ENCODE data around the gene CD70.
"Not testable (repeated sequence)": the region's sequence is repeated elsewhere in the genome, so short reads cannot be mapped to it uniquely, and the experiment has no call there.

Gene CD70, protein sequence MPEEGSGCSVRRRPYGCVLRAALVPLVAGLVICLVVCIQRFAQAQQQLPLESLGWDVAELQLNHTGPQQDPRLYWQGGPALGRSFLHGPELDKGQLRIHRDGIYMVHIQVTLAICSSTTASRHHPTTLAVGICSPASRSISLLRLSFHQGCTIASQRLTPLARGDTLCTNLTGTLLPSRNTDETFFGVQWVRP

DNA sequence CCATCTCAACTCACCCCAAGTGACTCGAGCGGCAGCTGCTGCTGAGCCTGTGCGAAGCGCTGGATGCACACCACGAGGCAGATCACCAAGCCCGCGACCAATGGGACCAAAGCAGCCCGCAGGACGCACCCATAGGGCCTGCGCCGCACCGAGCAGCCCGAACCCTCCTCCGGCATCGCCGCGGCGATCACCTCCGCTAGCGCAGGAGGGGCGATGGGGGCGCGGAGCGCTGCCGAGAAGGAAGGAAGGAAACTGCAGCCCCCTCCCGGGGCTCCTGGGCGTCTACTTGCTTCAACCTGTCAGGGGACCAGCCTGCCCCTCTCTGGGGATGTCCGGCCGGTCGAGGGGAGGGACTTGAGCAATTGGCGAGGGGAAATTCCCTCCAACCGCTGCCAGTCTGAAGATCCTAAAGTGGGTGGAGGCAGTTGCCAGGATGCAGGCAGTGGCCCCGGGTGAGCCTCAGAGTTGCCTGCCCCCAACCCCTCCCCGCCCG, at the start of gene CD70:
Gene CD70, minus strand, starts transcription at position 324 of the 493 bp plus-strand sequence. Its CDS starts 148 bp downstream, at position 176.
- DNase-seq (ENCODE audit: low read depth in 3 of 3, low spot score in 1 of 3), result peak in 1 of 3 donors; percentile 18

DNA sequence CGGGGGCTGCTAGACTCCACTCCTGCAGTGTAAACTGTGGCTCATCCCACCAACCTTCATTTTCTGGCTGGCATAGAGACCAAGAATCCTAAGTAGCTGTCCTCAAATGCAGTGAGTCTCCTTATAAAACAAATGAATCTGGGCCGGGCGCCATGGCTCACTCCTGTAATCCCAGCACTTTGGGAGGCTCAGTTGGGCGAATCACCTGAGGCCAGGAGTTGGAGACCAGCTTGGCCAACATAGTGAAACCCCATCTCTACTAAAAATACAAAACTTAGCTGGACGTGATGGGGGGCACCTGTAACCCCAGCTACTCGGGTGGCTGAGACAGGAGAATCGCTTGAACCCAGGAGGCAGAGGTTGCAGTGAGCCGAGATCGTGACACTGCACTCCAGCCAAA, 49.4 kb upstream of the CD70 start:
- not testable (repeated sequence) for DNase-seq (ENCODE audit: low read depth in 3 of 3, low spot score in 1 of 3)

DNA sequence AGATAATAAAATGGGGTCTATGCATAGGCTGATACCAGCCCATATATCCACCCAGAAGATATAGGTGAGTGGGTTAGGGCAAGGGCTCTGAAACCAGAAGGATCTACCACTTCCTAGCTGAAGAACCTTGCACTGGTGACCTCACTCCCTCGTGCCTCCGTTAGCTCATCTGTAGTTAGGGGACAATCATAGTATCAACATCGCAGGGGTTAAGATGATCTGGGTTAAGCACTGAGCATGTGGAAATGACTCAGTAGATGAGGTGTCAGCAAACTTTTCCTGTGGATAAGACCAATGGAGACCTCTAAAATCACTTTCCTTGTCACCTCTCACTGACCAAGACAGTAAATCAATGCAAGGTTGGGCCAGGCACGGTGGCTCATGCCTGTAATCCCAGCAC, 48.5 kb upstream of the CD70 start:
- no peak for DNase-seq (ENCODE audit: low read depth in 3 of 3, low spot score in 1 of 3)

DNA sequence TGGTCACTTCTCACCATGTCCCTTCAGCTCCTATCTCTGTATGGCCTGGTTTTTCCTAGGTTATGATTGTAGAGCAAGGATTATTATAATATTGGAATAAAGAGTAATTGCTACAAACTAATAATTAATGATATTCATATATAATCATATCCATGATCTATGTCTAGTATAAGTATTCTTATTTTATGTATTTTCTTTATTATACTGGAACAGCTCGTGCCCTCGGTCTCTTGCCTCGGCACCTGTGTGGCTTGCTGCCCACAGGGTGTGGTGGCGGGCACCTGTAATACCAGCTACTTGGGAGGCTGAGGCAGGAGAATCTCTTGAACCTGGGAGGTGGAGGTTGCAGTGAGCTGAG, 42.5 kb upstream of the CD70 start:
- DNase-seq (ENCODE audit: low read depth in 3 of 3, low spot score in 1 of 3), result not testable (repeated sequence)

DNA sequence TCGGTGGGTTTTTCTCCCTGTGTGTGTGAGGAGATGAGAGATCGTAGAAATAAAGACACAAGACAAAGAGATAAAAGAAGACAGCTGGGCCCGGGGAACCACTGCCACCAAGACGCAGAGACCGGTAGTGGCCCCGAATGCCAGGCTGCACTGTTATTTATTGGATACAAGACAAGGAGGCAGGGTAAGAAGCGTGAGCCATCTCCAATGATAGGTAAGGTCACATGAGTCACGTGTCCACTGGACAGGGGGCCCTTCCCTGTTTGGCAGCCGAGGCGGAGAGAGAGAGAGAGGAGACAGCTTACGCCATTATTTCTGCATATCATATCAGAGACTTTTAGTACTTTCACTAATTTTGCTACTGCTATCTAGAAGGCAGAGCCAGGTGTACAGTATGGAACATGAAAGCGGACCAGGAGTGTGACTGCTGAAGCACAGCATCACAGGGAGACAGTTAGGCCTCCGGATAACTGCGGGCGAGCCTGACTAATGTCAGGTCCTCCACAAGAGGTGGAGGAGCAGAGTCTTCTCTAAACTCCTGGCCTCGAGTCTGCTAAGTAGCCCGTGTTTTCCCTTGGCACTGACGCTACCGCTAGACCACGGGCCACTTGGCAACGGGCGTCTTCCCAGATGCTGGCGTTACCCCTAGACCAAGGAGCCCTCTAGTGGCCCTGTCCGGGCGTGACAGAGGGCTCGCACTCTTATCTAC, 42.0 kb upstream of the CD70 start:
- DNase-seq (ENCODE audit: low read depth in 3 of 3, low spot score in 1 of 3), result peak in 1 of 3 donors; percentile 26

DNA sequence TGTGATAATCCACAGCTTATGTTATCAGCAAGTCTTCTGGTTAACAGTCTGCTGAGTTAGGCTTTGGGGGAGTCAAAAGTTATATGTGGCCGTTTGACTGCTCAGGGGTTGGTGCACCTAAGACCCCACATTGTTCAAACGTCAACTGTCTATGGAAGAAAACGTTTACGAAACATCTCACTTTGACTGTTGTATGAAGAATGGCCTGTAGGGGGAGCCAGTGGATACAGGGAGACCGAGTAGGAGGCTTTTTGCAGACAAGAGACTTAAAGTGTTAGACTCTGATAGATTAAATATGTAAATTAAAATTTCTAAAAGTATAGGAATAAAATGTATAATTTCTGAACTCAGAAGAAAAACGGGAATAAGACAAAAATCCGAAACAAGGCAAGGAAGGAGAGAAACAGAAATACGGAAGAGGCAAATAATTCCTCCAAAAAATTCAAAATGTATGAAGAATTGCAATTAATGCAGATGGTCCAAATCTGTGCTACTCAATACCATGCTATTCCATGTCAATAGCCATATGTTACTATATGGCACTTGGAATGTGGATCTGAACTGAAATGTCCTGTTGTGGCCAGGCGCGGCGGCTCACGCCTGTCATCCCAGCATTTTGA, 41.2 kb upstream of the CD70 start:
- peak; percentile 38 to 78 (median 74) for DNase-seq (ENCODE audit: low read depth in 3 of 3, low spot score in 1 of 3)

DNA sequence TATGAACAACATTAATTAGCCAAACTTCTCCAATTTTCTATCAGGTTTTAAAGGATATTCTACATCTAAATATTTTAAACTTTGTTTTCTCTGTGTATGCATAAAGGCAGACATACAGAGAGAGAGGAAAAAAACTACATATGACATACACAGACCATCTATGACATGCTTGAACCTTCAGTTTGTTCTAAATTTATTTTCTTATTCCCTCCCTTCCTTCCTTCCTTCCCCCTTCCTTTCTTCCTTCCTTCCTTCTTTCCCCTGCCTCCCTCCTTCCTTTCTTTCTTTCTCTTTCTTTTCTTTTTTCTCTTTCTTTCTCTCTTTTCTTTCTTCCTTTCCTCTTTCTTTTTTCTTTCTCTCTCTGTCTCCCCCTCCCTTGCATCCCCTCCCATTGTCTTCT, 35.8 kb upstream of the CD70 start:
- DNase-seq (ENCODE audit: low read depth in 3 of 3, low spot score in 1 of 3), result no peak

DNA sequence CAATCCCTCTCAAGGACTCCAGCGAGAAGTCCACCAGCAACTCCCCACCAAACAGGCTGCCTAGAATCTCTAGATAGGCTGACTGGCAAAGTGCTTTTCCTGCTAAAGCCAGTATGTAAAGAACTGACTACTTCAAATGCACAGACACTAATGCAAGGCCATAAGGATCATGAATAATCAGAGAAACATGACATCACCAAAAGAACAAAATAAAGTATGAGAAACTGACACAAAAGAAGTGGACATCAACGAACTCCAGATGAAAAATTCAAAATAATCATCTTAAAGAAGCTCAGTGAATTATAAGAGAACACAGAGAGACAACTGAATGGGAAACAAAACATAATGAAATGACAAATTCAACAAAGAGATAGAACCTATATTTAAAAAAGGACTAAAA, 26.4 kb upstream of the CD70 start:
- no peak for DNase-seq (ENCODE audit: low read depth in 3 of 3, low spot score in 1 of 3)

DNA sequence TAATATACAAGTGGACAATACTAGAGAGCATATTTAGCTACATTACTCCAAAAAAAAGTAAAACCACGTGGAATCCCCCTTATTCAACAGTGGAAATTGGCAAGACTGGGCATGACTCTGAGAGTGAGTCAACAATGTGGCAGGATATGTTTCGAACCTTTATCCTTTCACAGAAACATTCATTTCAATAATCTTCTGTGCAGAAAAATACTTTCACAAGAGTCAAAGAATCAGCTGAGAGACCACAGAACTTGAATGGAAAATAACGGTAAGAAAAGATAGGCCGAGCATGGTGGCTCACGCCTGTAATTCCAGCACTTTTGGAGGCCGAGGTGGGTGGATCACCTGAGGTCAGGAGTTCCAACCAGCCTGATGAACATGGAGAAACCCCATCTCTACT, 25.1 kb upstream of the CD70 start:
- DNase-seq (ENCODE audit: low read depth in 3 of 3, low spot score in 1 of 3), result no peak

DNA sequence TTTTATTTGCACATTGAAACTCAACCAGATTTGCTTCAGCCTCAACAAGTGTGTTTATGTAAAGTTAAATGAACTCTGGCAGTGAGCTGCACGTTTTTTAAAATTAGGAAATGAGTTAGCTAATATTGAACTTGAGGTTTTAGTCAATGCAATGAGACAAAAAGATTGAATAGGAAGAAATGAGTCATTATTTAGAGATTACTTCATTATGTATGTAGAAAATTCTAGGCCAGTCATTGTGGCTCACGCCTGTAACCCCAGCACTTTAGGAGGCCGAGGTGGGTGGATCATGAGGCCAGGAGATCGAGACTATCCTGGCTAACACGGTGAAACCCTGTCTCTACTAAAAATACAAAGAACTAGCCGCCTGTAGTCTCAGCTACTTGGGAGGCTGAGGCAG, 22.8 kb upstream of the CD70 start:
- DNase-seq (ENCODE audit: low read depth in 3 of 3, low spot score in 1 of 3), result no peak

DNA sequence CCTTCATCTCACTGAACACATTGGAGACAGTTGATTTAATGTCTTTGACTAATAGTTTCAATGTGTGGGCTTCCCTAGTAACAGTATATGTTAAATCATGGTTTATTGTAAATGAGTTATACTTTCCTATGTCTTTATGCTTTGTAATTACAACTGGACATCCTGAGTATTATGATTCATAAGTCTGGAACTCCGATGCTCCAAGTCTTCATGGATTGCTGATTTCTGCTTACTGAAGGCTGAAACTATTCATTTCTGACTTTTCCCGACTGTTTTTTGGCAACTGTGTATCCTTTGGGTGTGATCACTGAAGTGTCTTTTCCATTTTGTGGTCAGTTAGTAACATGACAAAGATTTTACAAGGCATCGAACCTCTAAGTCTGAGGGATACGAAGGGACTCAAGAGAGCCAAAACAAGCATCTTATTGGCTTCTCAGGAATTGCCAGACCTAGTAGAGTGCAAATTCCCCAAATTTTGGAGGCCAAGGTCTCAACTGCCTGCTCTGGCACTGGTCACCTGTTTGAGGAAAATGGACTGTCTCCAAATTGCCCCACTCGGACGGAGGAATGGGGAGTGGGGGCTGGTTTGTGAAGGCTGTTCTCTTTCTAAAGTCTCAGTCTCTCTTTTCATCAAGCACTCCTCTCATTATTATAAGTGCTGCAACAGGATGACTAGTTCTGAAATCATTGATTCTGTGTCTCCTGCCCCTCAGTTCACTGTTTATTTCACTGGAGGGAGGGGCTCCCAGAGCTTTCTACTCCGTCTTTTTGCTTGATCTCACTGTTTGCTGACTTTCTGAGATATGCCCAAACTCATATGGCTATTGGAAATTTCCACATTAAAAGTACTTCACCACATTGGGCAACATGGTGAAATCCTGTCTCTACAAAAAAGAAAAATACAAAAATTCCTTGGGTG, 20.2 kb upstream of the CD70 start:
- no peak for DNase-seq (ENCODE audit: low read depth in 3 of 3, low spot score in 1 of 3)

DNA sequence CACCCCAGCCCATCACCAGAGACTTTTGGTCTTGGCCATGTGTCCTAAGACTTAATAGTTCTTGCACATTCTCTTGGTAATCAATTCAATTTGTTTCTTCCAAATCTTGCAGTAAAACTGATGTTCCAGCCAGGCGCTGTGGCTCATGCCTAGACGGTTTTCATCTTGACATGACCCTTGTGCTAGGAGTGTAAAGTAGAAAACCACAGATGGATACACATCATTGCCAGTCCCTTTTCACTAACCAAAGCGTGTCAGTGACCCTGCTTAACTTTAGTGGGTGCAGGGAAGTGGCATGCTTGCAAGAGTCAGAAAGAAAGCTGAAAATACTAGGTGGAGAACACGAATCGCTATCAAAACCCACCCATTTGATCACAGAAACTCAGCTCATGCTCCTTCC, 18.0 kb upstream of the CD70 start:
- no peak for DNase-seq (ENCODE audit: low read depth in 3 of 3, low spot score in 1 of 3)

DNA sequence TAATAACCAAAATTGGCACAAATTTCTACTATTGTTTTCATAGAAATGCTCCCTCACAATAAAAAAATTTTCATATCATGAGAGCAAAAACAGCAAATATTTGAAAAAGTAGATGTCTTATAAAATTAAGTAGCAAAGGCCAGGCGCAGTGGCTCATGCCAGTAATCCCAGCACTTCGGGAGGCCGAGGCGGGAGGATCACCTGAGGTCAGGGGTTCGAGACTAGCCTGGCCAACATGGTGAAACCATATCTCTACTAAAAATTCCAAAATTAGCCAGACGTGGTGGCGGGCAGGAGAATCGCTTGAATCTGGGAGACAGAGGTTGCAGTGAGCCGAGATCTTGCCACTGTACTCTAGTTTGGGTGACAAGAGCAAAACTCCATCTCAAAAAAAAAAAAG, 17.2 kb upstream of the CD70 start:
- DNase-seq (ENCODE audit: low read depth in 3 of 3, low spot score in 1 of 3), result not testable (repeated sequence)

DNA sequence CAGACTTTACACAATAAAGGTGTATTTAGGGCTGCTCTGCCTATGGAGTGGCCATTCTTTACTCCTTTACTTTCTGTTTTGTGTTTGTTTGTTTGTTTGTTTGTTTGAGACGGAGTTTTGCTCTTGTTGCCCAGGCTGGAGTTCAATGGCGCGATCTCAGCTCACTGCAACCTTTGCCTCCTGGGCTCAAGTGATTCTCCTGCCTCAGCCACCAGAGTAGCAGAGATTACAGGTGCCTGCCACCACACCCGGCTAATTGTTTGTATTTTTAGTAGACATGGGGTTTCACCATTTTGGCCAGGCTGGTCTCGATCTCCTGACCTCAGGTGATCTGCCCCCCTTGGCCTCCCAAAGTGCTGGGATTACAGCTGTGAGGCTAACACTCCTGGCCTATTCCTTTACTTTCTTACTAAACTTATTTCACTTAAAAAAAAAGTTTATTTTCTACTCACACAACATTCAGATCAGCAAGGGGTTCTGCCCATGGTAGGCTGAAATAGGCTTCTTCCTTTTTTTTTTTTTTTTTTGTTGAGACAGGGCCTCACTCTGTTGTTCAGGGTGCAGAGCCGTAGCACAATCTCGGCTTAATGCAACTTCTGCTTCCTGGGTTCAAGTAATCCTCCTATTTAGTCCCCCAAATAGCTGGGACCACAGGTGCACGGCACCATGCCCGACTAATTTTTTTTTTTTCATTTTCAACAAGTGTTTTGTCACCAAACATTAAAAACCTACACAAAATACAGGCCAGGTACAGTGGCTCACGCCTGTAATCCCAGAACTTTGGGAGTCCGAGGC, 15.5 kb upstream of the CD70 start:
- DNase-seq (ENCODE audit: low read depth in 3 of 3, low spot score in 1 of 3), result not testable (repeated sequence)

DNA sequence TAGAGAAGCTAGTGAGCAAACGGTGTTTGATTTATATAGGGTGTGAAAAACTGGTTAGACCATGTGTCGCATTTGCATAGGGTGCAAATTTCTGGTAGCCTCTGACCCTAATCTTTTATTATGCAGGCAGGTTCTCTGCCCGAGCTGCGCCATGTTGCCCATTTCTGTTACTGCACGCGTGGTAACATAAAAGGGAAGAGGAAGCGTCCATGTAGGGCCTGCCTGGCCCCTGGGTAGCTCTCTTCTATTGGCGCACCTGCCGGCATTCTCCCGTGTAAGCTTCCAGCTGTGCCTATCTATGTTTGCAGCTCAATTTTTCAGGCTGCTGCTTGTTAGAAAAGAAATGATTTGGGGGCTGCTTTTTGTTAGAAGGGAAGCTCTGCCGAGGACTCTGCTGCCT, 14.0 kb upstream of the CD70 start:
- no peak for DNase-seq (ENCODE audit: low read depth in 3 of 3, low spot score in 1 of 3)

DNA sequence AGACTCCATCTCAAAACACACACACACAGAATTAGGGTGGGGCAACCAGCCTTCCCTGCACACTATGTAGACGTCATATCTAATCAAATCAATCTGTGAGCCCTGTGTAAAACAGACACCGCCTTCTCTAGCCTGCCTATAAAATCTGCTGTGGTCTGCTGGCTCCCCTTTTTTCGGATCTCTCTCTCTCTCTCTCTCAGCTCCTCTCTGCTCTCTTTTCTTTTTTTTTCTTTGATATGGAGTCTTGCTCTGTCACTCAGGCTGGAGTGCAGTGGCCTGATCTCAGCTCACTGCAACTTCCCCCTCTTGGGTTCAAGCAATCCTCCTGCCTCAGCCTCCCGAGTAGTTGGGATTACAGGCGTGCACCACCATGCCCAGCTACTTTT, 11.8 kb upstream of the CD70 start:
- DNase-seq (ENCODE audit: low read depth in 3 of 3, low spot score in 1 of 3), result no peak

DNA sequence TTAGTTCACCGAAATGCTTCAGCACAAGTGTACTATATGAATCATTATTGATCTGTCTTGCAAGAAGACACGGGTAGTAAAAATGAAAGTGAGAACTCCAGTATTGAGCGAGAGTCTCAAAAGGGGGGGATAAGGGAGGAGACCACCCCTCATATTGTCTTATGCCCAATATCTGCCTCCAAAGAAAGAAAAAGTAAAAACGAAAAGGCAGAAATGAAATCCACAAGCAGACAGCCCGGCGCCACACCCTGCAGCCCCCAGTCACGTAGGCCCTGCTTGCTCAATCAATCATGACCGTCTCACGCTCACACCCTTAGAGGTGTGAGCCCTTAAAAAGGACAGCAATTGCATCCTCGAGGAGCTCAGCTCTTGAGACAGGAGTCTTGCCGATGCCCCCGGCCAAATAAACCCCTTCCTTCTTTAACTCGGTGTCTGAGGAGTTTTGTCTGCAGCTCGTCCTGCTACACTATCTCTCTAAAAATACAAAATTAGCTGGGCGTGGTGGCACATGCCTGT, 10.6 kb upstream of the CD70 start:
- DNase-seq (ENCODE audit: low read depth in 3 of 3, low spot score in 1 of 3), result not testable (repeated sequence)

DNA sequence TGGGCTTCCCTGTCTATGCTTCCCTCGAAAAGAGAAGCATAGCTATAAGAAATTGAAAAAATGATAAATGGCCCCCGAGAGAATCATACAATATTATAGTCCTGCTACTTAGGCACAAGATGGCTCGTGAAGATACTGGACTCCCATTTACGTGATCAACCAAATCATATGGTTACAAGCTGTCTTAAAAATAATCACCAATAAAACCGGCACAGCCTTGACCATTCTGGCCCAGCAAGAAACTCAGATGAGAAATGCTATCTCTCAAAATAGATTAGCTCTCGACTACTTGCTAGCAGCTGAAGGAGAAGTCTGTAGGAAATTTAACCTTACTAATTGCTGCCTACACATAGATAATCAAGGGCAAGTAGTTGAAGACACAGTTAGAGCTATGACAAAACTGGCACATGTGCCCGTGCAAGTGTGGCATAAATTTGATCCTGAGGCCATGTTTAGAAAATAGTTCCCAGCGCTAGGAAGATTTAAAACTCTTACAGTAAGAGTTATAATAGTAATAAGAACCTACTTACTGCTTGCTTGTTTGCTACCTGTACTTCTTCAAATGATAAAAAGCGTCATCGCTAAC, 10.1 kb upstream of the CD70 start:
- not testable (repeated sequence) for DNase-seq (ENCODE audit: low read depth in 3 of 3, low spot score in 1 of 3)

DNA sequence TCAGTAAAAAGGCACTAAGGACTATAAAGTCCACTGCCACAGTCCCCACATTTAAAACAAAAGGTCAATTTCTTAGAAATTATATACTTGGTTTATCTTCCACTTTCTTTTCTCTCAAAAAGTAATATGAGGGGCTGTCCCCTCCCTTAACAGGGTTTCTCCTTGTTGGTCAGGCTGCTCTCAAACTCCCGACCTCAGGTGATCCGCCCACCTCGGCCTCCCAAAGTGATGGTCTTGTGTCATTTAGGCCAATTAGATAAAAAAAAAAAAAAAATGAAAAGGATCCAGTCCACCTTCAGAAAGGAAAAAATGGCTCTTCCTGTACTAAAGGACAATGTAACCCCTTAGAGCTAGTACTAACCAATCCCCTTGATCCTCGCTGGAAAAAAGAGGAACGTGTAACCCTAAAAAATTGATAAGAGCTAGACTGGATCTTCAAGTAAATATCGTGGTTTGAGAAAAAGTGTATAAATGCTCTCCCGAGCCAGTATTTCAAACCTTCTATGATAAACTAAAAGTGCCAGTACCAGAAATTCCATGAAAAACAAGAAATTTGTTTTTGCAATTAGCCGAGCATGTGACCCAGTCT, 9.0 kb upstream of the CD70 start:
- DNase-seq (ENCODE audit: low read depth in 3 of 3, low spot score in 1 of 3), result no peak
